ENCODE results near the gene MKRN2OS. TPM values are rescaled to one million over a fixed set of nuclear protein-coding genes. Genes with fewer than 3 reads are reported as not detected.

MKRN2OS gene
- not detected for total RNA-seq

GRCh38 chr3:12545473-12545791, at the start of gene MKRN2OS:
Gene MKRN2OS (minus strand): TSS chr3:12545499. CDS start chr3:12545464, 35 bp downstream.

GRCh38 chr3:12556690-12557472, 11.6 kb upstream of the MKRN2OS start, which contains the start of gene MKRN2:
Gene MKRN2 (plus strand): TSS chr3:12557087. CDS start chr3:12557151, 64 bp downstream.

Small RNAs within 50 kb of the gene (small RNA-seq; reads per million reads assigned to genes)
- not detected for gene RF00017 (ENCODE audit: low replicate concordance)
- not detected for gene RNA5SP123 (ENCODE audit: low replicate concordance)
- gene RNU6-377P (ENCODE audit: low replicate concordance), result not detected

Other genes with a start within 250 kb of the MKRN2OS start
- gene TSEN2, start 61.0 kb downstream of the MKRN2OS start, total RNA-seq, result 53.5 TPM
- 38.2 TPM for gene MKRN2, start 11.6 kb upstream of the MKRN2OS start, total RNA-seq
- gene RAF1, start 118.6 kb upstream of the MKRN2OS start, total RNA-seq, result 316 TPM
- gene TMEM40, start 213.8 kb upstream of the MKRN2OS start, total RNA-seq, result not detected

Data from parietal lobe (tissue), 2 donors.